Osteoblast (primary cell): Measurements from ENCODE around the gene WDR45B. TPM values are rescaled to one million over a fixed set of nuclear protein-coding genes. Genes with fewer than 3 reads are reported as not detected.

Experiments
- DNase-seq: peaks from one replicate; pipeline ENCODE4 v3.0.0; 2011; ENCODE audit warnings: low spot score, mixed read lengths; ENCODE audit not compliant: insufficient read length; ENCODE audit errors: missing footprints
- H2AFZ ChIP-seq: 2 replicates; pipeline ENCODE4 v1.6.0; 2011; ENCODE audit warnings: mild to moderate bottlenecking, low read length
- H3K27ac ChIP-seq: 2 replicates; pipeline ENCODE4 v1.5.1; 2011; ENCODE audit warnings: mild to moderate bottlenecking, low read depth, low read length, moderate library complexity
- H3K27me3 ChIP-seq: 2 replicates; pipeline ENCODE4 v1.6.0; 2012; ENCODE audit warnings: mild to moderate bottlenecking, control low read depth, inconsistent platforms, low read length, moderate library complexity; ENCODE audit not compliant: insufficient read depth
- H3K36me3 ChIP-seq: 2 replicates; pipeline ENCODE4 v1.5.1; 2011; ENCODE audit warnings: mild to moderate bottlenecking, low read length, control low read depth, moderate library complexity; ENCODE audit not compliant: insufficient read depth
- H3K4me1 ChIP-seq: 2 replicates; pipeline ENCODE4 v1.5.1; 2011; ENCODE audit warnings: mild to moderate bottlenecking, low read length, control low read depth, moderate library complexity; ENCODE audit not compliant: insufficient read depth
- H3K4me2 ChIP-seq: 2 replicates; pipeline ENCODE4 v1.6.0; 2011; ENCODE audit warnings: mild to moderate bottlenecking, low read length; ENCODE audit not compliant: insufficient read depth
- H3K4me3 ChIP-seq: fragments of 200-600 bp; sonication (generic); 3 replicates; pipeline ENCODE4 v1.5.1; 2012; ENCODE audit warnings: mild to moderate bottlenecking, low read length, inconsistent platforms; ENCODE audit not compliant: insufficient read depth
- H3K79me2 ChIP-seq: 2 replicates; pipeline ENCODE4 v1.6.0; 2012; ENCODE audit warnings: mild to moderate bottlenecking, low read length, control low read depth, inconsistent platforms; ENCODE audit not compliant: insufficient read depth
- H3K9me3 ChIP-seq: 2 replicates; pipeline ENCODE4 v1.5.1; 2011; ENCODE audit warnings: low read depth, low read length, control low read depth
- H4K20me1 ChIP-seq: 2 replicates; pipeline ENCODE4 v1.6.0; 2012; ENCODE audit warnings: mild to moderate bottlenecking, low read length, control low read depth; ENCODE audit not compliant: insufficient read depth
- total RNA-seq: library from RNA; depleted of rRNA; stranded (reverse); fragments of >200 nt; gene quantifications from 2 replicates; pipeline ENCODE4 v1.2.3, GENCODE V29; 2012
- TF ChIP-seq, protein P1 (sequence below): IDR thresholded peaks from 2 replicates; pipeline ENCODE4 v1.5.1; 2011; ENCODE audit warnings: mild to moderate bottlenecking, low read depth, low read length, moderate library complexity; ENCODE audit errors: extremely low read depth

Gene WDR45B
- total RNA-seq, 1 donor: 66.2 TPM

- DNase-seq: no peak
- Histone ChIP-seq H4K20me1 (peaks cover 51% of the 10 kb centered on the region), H3K27ac (no peak overlapping the region), H3K4me2 (no peak overlapping the region), H3K79me2 (peaks cover 94% of the 10 kb centered on the region), H3K9me3 (no peaks in the 10 kb centered on the region), H3K4me3 (no peak overlapping the region), H3K4me1 (no peaks in the 10 kb centered on the region), H3K27me3 (no peaks in the 10 kb centered on the region), H2AFZ (no peak overlapping the region), H3K36me3 (peaks cover 19% of the 10 kb centered on the region)
- TF ChIP-seq, protein P1, sequence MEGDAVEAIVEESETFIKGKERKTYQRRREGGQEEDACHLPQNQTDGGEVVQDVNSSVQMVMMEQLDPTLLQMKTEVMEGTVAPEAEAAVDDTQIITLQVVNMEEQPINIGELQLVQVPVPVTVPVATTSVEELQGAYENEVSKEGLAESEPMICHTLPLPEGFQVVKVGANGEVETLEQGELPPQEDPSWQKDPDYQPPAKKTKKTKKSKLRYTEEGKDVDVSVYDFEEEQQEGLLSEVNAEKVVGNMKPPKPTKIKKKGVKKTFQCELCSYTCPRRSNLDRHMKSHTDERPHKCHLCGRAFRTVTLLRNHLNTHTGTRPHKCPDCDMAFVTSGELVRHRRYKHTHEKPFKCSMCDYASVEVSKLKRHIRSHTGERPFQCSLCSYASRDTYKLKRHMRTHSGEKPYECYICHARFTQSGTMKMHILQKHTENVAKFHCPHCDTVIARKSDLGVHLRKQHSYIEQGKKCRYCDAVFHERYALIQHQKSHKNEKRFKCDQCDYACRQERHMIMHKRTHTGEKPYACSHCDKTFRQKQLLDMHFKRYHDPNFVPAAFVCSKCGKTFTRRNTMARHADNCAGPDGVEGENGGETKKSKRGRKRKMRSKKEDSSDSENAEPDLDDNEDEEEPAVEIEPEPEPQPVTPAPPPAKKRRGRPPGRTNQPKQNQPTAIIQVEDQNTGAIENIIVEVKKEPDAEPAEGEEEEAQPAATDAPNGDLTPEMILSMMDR: no peak
These were observed 11.3 kb downstream of the WDR45B start for GRCh38 chr17:82636626-82637598.

GRCh38 chr17:82633343-82633742, 14.9 kb downstream of the WDR45B start:
- H3K36me3 ChIP-seq: peaks cover 28% of the 10 kb centered on the region
- H2AFZ ChIP-seq: no peak overlapping the region
- no peaks in the 10 kb centered on the region for H3K9me3 ChIP-seq
- peaks cover 88% of the 10 kb centered on the region for H3K79me2 ChIP-seq
- TF ChIP-seq, protein P1: no peak
- H3K4me1 ChIP-seq: no peaks in the 10 kb centered on the region
- DNase-seq: no peak
- no peak overlapping the region for H3K27ac ChIP-seq
- no peaks in the 10 kb centered on the region for H3K27me3 ChIP-seq
- H3K4me2 ChIP-seq: no peak overlapping the region
- H4K20me1 ChIP-seq: peaks cover 41% of the 10 kb centered on the region
- H3K4me3 ChIP-seq: no peak overlapping the region

DNA sequence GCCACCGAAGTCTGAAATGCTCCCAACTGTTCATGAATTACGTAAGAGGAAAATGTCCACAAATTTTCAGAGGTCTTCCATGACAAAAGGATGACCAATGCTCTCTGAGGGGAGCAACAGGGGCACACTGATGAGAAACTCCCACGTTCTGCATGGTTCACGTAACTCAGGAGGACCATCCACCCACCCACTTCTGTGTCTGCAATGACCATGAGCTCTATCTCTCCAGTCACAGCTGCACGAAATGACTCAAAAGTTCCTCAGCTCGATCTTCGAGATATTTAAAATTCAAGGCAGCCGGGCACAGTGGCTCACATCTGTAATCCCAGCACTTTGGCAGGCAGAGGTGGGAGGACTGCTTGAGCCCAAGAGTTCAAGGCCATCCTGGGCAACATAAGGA, 15.8 kb downstream of the WDR45B start:
- Histone ChIP-seq H3K9me3 (no peaks in the 10 kb centered on the region), H3K4me3 (no peak overlapping the region), H3K4me1 (no peaks in the 10 kb centered on the region), H3K79me2 (peaks cover 84% of the 10 kb centered on the region), H2AFZ (no peak overlapping the region), H3K27me3 (no peaks in the 10 kb centered on the region), H3K4me2 (no peak overlapping the region), H3K27ac (no peak overlapping the region), H3K36me3 (peaks cover 31% of the 10 kb centered on the region), H4K20me1 (peaks cover 43% of the 10 kb centered on the region)
- TF ChIP-seq, protein P1: no peak
- no peak for DNase-seq

DNA sequence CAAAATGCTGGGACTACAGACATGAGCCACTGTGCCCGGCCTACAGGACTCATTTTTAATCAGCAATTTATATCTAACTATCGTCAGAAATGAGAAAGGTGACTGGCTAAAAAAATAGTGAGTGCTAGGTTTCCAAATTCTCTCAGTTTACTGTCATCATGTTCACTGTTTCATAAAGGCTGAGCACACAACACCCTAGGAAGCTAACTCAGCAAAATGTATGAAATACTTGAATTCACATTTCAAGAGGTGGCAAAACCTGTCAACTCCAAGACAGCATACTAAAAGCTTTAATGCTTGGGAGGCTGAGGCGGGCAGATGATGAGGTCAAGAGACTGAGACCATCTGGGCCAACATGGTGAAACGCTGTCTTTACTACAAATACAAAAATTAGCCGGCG, 16.7 kb downstream of the WDR45B start:
- Histone ChIP-seq H3K27ac (no peak overlapping the region), H3K27me3 (no peaks in the 10 kb centered on the region), H3K4me3 (no peak overlapping the region), H3K79me2 (peaks cover 78% of the 10 kb centered on the region), H2AFZ (no peak overlapping the region), H3K4me1 (no peaks in the 10 kb centered on the region), H3K9me3 (no peaks in the 10 kb centered on the region), H3K4me2 (no peak overlapping the region), H4K20me1 (peaks cover 35% of the 10 kb centered on the region), H3K36me3 (peaks cover 39% of the 10 kb centered on the region)
- TF ChIP-seq, protein P1: no peak
- no peak for DNase-seq
